ENCODE data around the gene WFIKKN2. TPM values are rescaled to one million over a fixed set of nuclear protein-coding genes. Genes with fewer than 3 reads are reported as not detected.

The WFIKKN2 gene
- total RNA-seq, 4 donors from 2014 or later: 0.16 TPM; not detected in 3

GRCh38 chr17:50803676-50804075 is 31.7 kb upstream of the WFIKKN2 start:
- TF ChIP-seq CTCF (IDR thresholded peaks at IDR 0.05; ENCODE audit: low read depth): no peak

GRCh38 chr17:50805486-50805885 is 29.9 kb upstream of the WFIKKN2 start:
- no peak for TF ChIP-seq CTCF (IDR thresholded peaks at IDR 0.05; ENCODE audit: low read depth)

- no peak for TF ChIP-seq CTCF (IDR thresholded peaks at IDR 0.05; ENCODE audit: low read depth)
These were observed 29.2 kb upstream of the WFIKKN2 start for GRCh38 chr17:50806141-50806643.

GRCh38 chr17:50807009-50807408 is 28.4 kb upstream of the WFIKKN2 start:
- TF ChIP-seq CTCF (IDR thresholded peaks at IDR 0.05; ENCODE audit: low read depth): no peak

GRCh38 chr17:50807675-50808074 is 27.7 kb upstream of the WFIKKN2 start:
- TF ChIP-seq CTCF (IDR thresholded peaks at IDR 0.05; ENCODE audit: low read depth): no peak

GRCh38 chr17:50808413-50808812 is 27.0 kb upstream of the WFIKKN2 start:
- TF ChIP-seq CTCF (IDR thresholded peaks at IDR 0.05; ENCODE audit: low read depth): no peak

GRCh38 chr17:50808888-50809287 is 26.5 kb upstream of the WFIKKN2 start:
- no peak for TF ChIP-seq CTCF (IDR thresholded peaks at IDR 0.05; ENCODE audit: low read depth)
